DOHH2 (cell line): ENCODE results near the gene PGD.

Experiments
- H3F3A ChIP-seq: fragments of 200-600 bp; sonication (generic), shearing (Covaris generic); 2 replicates; pipeline ENCODE4 v1.6.0; 2016; ENCODE audit warnings: antibody characterized with exemption, mild to moderate bottlenecking; ENCODE audit not compliant: control insufficient read depth, insufficient read depth
- H3K27ac ChIP-seq: fragments of 200-600 bp; sonication (generic); 2 replicates; pipeline ENCODE4 v1.5.1; 2014; ENCODE audit warnings: low read depth, mild to moderate bottlenecking, low read length, moderate library complexity
- H3K27me3 ChIP-seq: fragments of 200-600 bp; sonication (generic); 2 replicates; pipeline ENCODE4 v1.6.1; 2014; ENCODE audit warnings: mild to moderate bottlenecking, low read length, mixed read lengths; ENCODE audit not compliant: control insufficient read depth
- H3K36me3 ChIP-seq: fragments of 200-600 bp; sonication (generic); 2 replicates; pipeline ENCODE4 v1.6.1; 2014; ENCODE audit warnings: mild to moderate bottlenecking, low read length, moderate library complexity, mixed read lengths; ENCODE audit not compliant: control insufficient read depth
- H3K4me1 ChIP-seq: fragments of 200-600 bp; sonication (generic); 2 replicates; pipeline ENCODE4 v1.6.1; 2014; ENCODE audit warnings: mild to moderate bottlenecking, low read length, mixed read lengths; ENCODE audit not compliant: control insufficient read depth
- H3K4me2 ChIP-seq: fragments of 200-600 bp; sonication (generic); 2 replicates; pipeline ENCODE4 v1.6.0; 2014; ENCODE audit warnings: mild to moderate bottlenecking, low read length, moderate library complexity
- H3K4me3 ChIP-seq: fragments of 200-600 bp; sonication (generic); 2 replicates; pipeline ENCODE4 v1.5.1; 2014; ENCODE audit warnings: mild to moderate bottlenecking, low read length, mixed read lengths
- H3K79me2 ChIP-seq: fragments of 200-600 bp; sonication (generic); 2 replicates; pipeline ENCODE4 v1.6.1; 2014; ENCODE audit warnings: mild to moderate bottlenecking, low read length, mixed read lengths; ENCODE audit not compliant: control insufficient read depth
- H3K9me2 ChIP-seq: fragments of 200-600 bp; sonication (generic); replicated peaks from 2 replicates; pipeline ENCODE4 v1.6.1; 2014; ENCODE audit warnings: mild to moderate bottlenecking, low read length, mixed read lengths; ENCODE audit not compliant: control insufficient read depth
- H3K9me3 ChIP-seq: fragments of 200-600 bp; sonication (generic); 2 replicates; pipeline ENCODE4 v1.6.1; 2014; ENCODE audit warnings: antibody characterized with exemption, low read length, mixed read lengths; ENCODE audit not compliant: control insufficient read depth, insufficient read depth
- H4K20me1 ChIP-seq: fragments of 200-600 bp; sonication (generic); 2 replicates; pipeline ENCODE4 v1.6.0; 2014; ENCODE audit warnings: low read depth, mild to moderate bottlenecking, antibody characterized with exemption, low read length, moderate library complexity; ENCODE audit not compliant: control insufficient read depth, insufficient read depth
- EZH2phosphoT487 ChIP-seq: fragments of 200-600 bp; sonication (generic); IDR thresholded peaks from 2 replicates; pipeline ENCODE4 v1.6.1; 2017; ENCODE audit warnings: borderline replicate concordance, mild to moderate bottlenecking, antibody characterized with exemption, low read length, moderate library complexity, mixed read lengths
- TF ChIP-seq, protein P1 (sequence below): fragments of 200-600 bp; sonication (generic); IDR thresholded peaks from one replicate; pipeline ENCODE4 v1.5.1; 2014; ENCODE audit warnings: antibody characterized with exemption, mild to moderate bottlenecking, low read depth, low read length; ENCODE audit not compliant: poor library complexity, severe bottlenecking

The PGD gene

DNA sequence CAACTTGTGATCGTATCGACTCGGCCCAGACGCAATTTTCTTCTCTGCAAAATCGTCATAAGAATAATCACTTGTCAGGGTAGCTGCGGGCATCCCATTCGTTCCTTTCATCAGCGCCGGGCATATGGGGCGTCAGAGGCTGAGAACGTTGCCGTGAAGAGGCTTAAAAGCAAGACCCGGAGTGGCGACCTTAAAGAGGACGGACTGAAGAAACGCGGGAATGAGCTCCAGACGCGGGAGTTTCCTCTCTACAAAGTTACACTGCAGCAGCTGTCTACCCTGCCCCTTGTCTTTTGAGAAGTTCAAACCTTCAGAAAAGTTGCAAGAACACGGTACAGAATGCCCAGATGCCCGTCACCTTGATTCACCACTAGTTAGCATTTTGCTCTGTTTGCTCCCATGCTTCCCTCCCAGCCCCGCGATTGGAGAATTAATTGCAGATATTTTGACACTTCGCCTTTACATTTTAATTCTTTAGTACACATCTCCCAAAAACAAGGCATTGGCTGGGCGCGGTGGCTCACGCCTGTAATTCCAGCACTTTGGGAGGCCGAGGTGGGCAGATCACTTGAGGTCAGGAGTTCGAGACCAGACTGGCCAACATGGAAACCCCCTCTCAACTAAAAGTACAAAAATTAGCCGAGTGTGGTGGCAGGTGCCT, 32.3 kb downstream of the PGD start:
- peaks cover 33% of the 10 kb centered on the region for H3K79me2 ChIP-seq
- H3K27ac ChIP-seq = peak overlapping the region; percentile 66
- peak overlapping the region; percentile 94 for H3K4me2 ChIP-seq
- no peaks in the 10 kb centered on the region for H3K27me3 ChIP-seq
- no peaks in the 10 kb centered on the region for H3K9me3 ChIP-seq
- peaks cover 19% of the 10 kb centered on the region for H3K36me3 ChIP-seq
- H3K9me2 ChIP-seq = no peaks in the 10 kb centered on the region
- no peaks in the 10 kb centered on the region for H3F3A ChIP-seq
- peaks cover 47% of the 10 kb centered on the region for H3K4me1 ChIP-seq
- TF ChIP-seq EZH2phosphoT487 = no peak
- TF ChIP-seq, protein P1, sequence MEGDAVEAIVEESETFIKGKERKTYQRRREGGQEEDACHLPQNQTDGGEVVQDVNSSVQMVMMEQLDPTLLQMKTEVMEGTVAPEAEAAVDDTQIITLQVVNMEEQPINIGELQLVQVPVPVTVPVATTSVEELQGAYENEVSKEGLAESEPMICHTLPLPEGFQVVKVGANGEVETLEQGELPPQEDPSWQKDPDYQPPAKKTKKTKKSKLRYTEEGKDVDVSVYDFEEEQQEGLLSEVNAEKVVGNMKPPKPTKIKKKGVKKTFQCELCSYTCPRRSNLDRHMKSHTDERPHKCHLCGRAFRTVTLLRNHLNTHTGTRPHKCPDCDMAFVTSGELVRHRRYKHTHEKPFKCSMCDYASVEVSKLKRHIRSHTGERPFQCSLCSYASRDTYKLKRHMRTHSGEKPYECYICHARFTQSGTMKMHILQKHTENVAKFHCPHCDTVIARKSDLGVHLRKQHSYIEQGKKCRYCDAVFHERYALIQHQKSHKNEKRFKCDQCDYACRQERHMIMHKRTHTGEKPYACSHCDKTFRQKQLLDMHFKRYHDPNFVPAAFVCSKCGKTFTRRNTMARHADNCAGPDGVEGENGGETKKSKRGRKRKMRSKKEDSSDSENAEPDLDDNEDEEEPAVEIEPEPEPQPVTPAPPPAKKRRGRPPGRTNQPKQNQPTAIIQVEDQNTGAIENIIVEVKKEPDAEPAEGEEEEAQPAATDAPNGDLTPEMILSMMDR = no peak
- peak overlapping the region; percentile 100 for H3K4me3 ChIP-seq
- no peaks in the 10 kb centered on the region for H4K20me1 ChIP-seq

DNA sequence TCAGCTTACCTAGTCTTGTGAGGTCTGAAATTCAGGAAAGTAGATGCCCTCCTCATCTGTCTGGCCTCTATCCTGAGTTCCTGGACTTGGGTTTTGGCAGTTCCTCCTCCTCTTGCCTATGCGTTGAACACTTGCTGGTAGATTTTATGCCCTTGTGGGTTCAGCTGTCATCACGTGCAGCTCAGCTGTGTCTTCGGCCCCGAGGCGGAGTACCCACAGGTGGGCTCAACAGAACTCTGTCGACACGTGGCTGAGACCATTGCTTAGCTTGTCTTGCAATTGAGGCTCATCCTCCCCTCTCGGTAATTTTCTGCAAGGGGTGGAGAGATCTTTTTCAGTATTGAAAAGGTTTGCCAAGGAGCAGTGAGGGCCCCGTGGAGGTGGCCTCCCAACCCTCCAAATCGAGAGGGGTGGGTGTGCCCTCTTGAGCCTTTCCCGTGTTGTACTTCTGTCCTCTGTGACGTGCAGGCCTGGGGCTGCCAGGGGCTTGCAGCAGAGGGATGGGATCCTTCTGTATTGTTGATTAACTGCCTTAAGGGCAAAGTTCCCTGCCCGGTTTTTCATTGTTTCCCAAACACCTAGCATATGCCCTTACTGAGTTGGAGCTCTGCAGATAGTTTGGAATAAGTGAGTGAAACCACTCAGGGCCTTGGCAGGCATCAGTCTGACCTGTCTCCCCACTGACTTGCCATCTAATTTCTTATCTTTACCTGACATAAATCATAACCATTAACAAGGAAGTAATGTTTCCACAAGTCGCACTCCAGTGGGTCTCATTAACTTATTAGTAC, 34.2 kb downstream of the PGD start:
- H3K4me2 ChIP-seq = peak overlapping the region; percentile 94
- TF ChIP-seq EZH2phosphoT487 = no peak
- TF ChIP-seq, protein P1 = no peak
- no peaks in the 10 kb centered on the region for H4K20me1 ChIP-seq
- peaks cover 23% of the 10 kb centered on the region for H3K36me3 ChIP-seq
- H3K9me3 ChIP-seq = no peaks in the 10 kb centered on the region
- H3K9me2 ChIP-seq = no peaks in the 10 kb centered on the region
- H3K27me3 ChIP-seq = no peaks in the 10 kb centered on the region
- peaks cover 44% of the 10 kb centered on the region for H3K4me1 ChIP-seq
- H3K79me2 ChIP-seq = peaks cover 33% of the 10 kb centered on the region
- H3F3A ChIP-seq = no peaks in the 10 kb centered on the region
- no peak overlapping the region for H3K4me3 ChIP-seq
- no peak overlapping the region for H3K27ac ChIP-seq

DNA sequence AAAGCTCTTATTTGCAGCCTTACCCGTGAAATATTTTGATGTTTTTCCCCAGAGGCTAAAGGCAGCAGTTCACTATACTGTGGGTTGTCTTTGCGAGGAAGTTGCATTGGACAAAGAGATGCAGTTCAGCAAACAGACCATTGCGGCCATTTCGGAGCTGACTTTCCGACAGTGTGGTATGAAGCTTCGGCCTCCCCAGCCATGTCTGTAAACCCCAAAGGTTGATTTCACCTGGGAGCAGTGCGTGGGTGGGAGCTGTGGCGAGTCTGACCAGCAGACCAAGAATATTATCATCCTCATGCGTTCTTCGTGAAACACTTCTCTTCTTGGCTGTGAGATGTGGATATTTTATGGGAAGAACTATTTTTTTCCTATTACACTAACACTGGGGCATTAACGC, 34.9 kb downstream of the PGD start:
- H4K20me1 ChIP-seq = no peaks in the 10 kb centered on the region
- H3K4me3 ChIP-seq = no peak overlapping the region
- H3K79me2 ChIP-seq = peaks cover 36% of the 10 kb centered on the region
- H3K4me1 ChIP-seq = peaks cover 39% of the 10 kb centered on the region
- no peaks in the 10 kb centered on the region for H3K27me3 ChIP-seq
- no peak overlapping the region for H3K27ac ChIP-seq
- peaks cover 23% of the 10 kb centered on the region for H3K36me3 ChIP-seq
- no peaks in the 10 kb centered on the region for H3F3A ChIP-seq
- H3K9me2 ChIP-seq = no peaks in the 10 kb centered on the region
- H3K9me3 ChIP-seq = no peaks in the 10 kb centered on the region
- TF ChIP-seq EZH2phosphoT487 = no peak
- TF ChIP-seq, protein P1 = no peak
- H3K4me2 ChIP-seq = peak overlapping the region; percentile 94
